GM21825 (cell line): ENCODE results near the gene BOLL.
"Not testable (repeated sequence)": the region's sequence is repeated elsewhere in the genome, so short reads cannot be mapped to it uniquely, and the experiment has no call there.

Source experiments
- ATAC-seq: cut with Tn5 transposase; IDR thresholded peaks from one replicate; pipeline ENCODE4 v1.9.1; 2021; ENCODE audit warnings: mild to moderate bottlenecking, moderate library complexity; ENCODE audit not compliant: unreplicated experiment

Gene BOLL

GRCh38 chr2:197707316-197708213 lies 77.6 kb downstream of the BOLL start:
- ATAC-seq = no peak

- ATAC-seq = no peak
Observed at GRCh38 chr2:197706839-197707207, 78.3 kb downstream of the BOLL start.

GRCh38 chr2:197705912-197706838 lies 78.9 kb downstream of the BOLL start:
- peak; percentile 34 for ATAC-seq

GRCh38 chr2:197705121-197705911 lies 79.8 kb downstream of the BOLL start, which contains the start of gene MARS2:
Gene MARS2 (plus strand): TSS chr2:197705369. CDS start chr2:197705406, 37 bp downstream.
- peak; percentile 81 for ATAC-seq

- peak; percentile 32 for ATAC-seq
Observed at GRCh38 chr2:197704434-197705120, 80.5 kb downstream of the BOLL start.

GRCh38 chr2:197700960-197701359 lies 84.2 kb downstream of the BOLL start:
- no peak for ATAC-seq

GRCh38 chr2:197699724-197700123 lies 85.4 kb downstream of the BOLL start:
- ATAC-seq = not testable (repeated sequence)

- ATAC-seq = not testable (repeated sequence)
Observed at GRCh38 chr2:197696571-197696970, 88.5 kb downstream of the BOLL start.

- ATAC-seq = not testable (repeated sequence)
Observed at GRCh38 chr2:197695971-197696370, 89.1 kb downstream of the BOLL start.

GRCh38 chr2:197695206-197695605 lies 89.9 kb downstream of the BOLL start:
- ATAC-seq = not testable (repeated sequence)

- no peak for ATAC-seq
Observed at GRCh38 chr2:197677483-197677882, 107.6 kb downstream of the BOLL start.

GRCh38 chr2:197677056-197677455 lies 108.1 kb downstream of the BOLL start:
- no peak for ATAC-seq
